Fibroblast of the aortic adventitia (primary cell): ENCODE measurements around the gene KCNA2. TPM values are rescaled to one million over a fixed set of nuclear protein-coding genes. Genes with fewer than 3 reads are reported as not detected.

Experiments
- DNase-seq: peaks from one replicate; pipeline ENCODE4 v3.0.0-alpha.2; 2010; ENCODE audit warnings: low read depth
- H3K4me3 ChIP-seq: 2 replicates; pipeline ENCODE4 v1.5.1; 2011; ENCODE audit warnings: low read depth, mild to moderate bottlenecking, control low read depth, low read length, moderate library complexity
- total RNA-seq: library from RNA; depleted of rRNA; stranded (reverse); fragments of >200 nt; gene quantifications from 2 replicates; pipeline ENCODE4 v1.2.3, GENCODE V29; 2012; ENCODE audit warnings: low replicate concordance
- TF ChIP-seq, protein P1 (sequence below): IDR thresholded peaks from 2 replicates; pipeline ENCODE4 v1.5.1; 2011; ENCODE audit warnings: mild to moderate bottlenecking, low read length, control low read depth, inconsistent platforms; ENCODE audit not compliant: insufficient read depth

Gene KCNA2
- total RNA-seq, 1 donor: not detected

DNA sequence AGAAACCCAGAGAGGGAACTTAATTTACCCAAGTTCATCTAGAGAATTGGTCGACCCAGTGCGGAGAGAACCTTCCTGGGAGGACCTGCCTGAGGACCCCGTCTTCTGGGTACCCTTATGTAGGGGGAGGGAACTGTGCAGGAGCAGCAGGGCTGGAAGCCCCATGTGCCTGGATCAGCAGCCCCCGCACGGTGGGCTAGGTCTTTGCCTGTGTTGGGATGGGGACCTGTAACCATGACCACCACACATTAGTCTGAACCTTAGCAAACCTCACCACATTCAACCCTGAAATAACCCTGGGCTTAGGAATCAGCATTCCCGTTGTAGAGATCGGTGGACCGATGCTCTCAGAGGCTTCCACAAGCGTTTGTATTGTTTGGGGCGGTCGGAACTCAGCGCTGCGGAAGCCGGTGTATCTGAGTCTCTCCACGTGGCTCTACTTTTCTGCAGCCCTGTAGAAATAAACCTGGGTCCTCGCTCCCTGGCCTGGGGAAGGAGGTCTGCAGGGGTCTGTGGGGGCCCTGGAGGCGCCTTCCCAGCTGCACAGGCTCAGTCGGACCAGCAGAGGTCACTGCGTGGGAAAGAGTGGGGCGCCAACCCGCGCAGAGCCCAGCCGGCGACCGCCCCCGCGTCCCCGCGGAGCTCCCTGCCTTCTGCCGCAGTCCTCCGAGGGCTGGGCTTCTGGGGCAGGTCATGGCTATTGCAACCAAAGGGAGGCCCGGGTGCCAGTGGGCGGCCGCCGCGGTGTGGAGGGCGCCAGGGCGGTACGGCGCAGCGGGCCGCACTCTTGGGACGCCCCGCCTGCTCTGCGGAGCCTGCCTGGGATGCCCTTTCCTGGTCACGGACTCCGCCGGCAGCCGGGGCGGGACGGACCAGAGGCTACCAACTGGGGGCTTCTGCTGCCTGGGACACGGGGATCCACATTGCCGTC, 51.0 kb downstream of the KCNA2 start:
- no peak for DNase-seq
- TF ChIP-seq, protein P1, sequence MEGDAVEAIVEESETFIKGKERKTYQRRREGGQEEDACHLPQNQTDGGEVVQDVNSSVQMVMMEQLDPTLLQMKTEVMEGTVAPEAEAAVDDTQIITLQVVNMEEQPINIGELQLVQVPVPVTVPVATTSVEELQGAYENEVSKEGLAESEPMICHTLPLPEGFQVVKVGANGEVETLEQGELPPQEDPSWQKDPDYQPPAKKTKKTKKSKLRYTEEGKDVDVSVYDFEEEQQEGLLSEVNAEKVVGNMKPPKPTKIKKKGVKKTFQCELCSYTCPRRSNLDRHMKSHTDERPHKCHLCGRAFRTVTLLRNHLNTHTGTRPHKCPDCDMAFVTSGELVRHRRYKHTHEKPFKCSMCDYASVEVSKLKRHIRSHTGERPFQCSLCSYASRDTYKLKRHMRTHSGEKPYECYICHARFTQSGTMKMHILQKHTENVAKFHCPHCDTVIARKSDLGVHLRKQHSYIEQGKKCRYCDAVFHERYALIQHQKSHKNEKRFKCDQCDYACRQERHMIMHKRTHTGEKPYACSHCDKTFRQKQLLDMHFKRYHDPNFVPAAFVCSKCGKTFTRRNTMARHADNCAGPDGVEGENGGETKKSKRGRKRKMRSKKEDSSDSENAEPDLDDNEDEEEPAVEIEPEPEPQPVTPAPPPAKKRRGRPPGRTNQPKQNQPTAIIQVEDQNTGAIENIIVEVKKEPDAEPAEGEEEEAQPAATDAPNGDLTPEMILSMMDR: peak; percentile 56
- H3K4me3 ChIP-seq: no peak overlapping the region

DNA sequence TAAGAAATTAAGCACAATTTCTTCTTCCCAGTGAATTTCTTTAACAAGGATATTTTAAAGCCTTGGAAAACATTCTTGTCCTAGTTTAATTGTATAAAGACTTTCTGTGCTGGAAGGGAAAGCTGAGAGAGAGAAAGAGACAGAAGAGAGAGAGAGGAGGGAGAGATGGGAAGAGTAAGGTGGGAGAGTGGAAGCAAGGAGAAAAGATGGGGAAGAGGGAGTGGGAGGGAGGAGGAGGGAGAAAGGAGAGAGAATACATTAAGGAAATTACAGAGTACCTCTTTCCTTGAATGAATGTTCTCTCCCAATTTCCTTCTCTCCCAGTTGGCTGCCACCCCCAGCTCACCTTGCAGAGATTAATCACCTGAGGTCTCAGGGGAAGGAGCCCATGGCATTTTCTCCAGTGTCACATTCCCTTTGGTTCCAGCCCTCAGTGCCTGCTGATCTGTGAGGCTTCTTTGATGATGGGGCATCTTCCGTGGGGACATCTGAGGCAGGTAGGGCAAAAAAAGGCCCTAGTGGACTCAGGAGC, 54.8 kb downstream of the KCNA2 start:
- DNase-seq: no peak
- TF ChIP-seq, protein P1: no peak
- no peak overlapping the region for H3K4me3 ChIP-seq

DNA sequence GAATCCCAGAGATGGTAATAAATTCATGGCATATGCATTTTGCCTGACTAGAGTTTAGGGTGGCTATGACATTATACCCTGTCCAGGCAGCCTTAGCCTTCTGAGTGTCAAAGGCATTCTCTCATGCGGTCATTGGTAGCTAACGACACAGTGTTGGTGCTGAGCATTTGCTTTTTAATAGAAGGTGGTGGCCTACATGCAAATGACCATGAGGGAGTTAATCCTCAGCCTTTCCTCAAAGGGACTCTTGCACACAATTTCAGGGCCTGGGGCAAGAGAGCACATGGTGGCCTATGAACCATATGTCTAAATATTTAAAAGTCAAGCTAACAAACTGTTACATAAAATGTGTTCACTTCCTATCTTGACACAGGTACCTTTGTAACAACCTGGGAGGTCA, 56.3 kb downstream of the KCNA2 start:
- H3K4me3 ChIP-seq: no peak overlapping the region
- no peak for DNase-seq
- TF ChIP-seq, protein P1: no peak

DNA sequence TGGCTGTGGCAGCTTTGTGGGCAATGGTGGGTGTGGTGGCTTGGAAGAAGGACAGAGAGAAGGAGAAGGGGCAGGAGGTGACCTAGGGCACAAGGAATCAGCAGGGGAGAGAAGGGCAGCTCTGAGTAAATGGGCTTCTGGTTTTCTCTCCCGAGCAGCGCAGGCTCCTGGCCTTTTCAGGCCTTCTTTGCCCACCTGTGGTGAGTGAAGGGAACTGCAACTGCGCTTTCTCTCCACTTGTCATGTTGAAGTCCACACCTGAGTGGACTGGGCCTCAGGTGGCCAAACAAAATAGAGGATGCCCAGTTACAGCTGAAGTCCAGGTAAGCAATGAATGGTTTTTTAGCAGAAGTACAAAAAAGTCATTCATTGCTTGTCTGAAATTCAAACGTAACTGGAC, 57.8 kb downstream of the KCNA2 start:
- TF ChIP-seq, protein P1: peak; percentile 40
- no peak overlapping the region for H3K4me3 ChIP-seq
- no peak for DNase-seq

DNA sequence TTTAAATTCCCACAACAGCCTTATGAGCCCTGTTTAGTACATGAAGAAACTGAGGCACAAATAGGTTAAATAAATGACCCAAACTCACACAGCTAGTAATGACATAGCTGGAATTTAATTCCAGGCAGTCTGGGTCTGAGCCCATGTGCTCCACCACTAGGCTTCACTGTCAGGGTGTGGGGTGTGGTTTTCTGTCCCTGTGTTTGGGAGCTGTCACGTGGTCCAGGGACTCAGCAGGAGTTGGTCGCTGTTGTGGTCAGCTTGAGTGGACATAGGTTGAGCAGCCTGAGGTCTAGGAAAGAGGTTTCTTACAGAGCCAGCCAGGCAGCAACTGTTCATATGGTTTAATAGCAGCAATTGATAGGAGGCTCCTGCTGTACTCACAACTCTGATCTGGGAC, 59.1 kb downstream of the KCNA2 start:
- H3K4me3 ChIP-seq: no peak overlapping the region
- TF ChIP-seq, protein P1: no peak
- no peak for DNase-seq

DNA sequence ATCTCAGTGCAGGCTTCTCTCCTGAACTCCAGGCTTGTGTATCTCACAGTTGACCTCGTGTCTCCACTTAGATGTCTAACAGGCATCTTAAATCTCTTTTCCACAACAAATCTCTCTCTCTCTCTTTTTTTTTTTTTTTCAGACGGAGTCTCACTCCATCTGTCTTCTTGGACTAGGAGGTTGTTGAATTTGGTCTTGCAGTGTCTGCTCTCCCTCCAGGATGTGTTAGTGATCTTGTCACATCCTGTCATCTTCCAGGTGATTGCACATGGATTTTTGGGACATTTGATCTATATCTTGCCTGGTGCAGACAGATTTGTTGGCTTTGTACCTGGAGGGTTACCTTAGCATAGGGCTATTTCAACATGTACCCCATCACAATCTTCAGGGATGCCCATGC, 60.7 kb downstream of the KCNA2 start:
- TF ChIP-seq, protein P1: no peak
- DNase-seq: no peak
- no peak overlapping the region for H3K4me3 ChIP-seq

DNA sequence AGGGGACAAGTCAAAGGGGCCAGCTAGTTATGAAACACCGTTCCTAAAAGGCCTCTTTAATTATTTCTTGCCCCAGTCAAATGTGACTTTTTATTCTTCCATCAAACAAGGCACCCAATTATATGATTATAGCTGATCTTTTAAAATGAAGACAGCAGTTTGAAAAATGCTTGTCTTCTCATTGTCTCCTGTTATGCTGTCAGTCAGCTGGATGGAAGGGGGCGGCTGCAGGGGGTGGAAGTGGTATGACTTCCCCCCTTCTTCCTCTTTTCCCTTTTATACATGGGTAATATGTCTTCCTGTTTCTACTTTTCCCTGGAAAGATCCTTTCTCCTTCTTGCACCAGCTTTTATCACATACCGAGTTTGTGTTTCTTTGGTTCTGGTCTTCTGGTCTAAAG, 61.4 kb downstream of the KCNA2 start:
- DNase-seq: no peak
- TF ChIP-seq, protein P1: no peak
- no peak overlapping the region for H3K4me3 ChIP-seq
